Mesodermal cell (in vitro differentiated cells): Measurements from ENCODE around the gene NELFA.

Source experiments
- H3K27ac ChIP-seq: 2 replicates; pipeline ENCODE4 v1.7.0; 2013; ENCODE audit warnings: mild to moderate bottlenecking, low read depth, low read length, moderate library complexity; ENCODE audit not compliant: severe bottlenecking
- H3K36me3 ChIP-seq: 2 replicates; pipeline ENCODE4 v1.7.1; 2013; ENCODE audit warnings: mild to moderate bottlenecking, low read length, moderate library complexity; ENCODE audit not compliant: control insufficient read depth, insufficient read depth
- H3K4me1 ChIP-seq: one replicate; pipeline ENCODE4 v1.7.1; 2013; ENCODE audit warnings: mild to moderate bottlenecking, low read length; ENCODE audit not compliant: insufficient read depth, control insufficient read depth, poor library complexity, severe bottlenecking
- H3K4me3 ChIP-seq: 2 replicates; pipeline ENCODE4 v1.7.0; 2013; ENCODE audit warnings: low read length, control low read depth, mild to moderate bottlenecking; ENCODE audit not compliant: insufficient read depth, poor library complexity, severe bottlenecking; ENCODE audit errors: extremely low read depth
- H3K9me3 ChIP-seq: 2 replicates; pipeline ENCODE4 v1.7.1; 2013; ENCODE audit warnings: mild to moderate bottlenecking, low read length, moderate library complexity; ENCODE audit not compliant: control insufficient read depth
- WGBS, 2 experiments: methylation state at CpG; one replicate each; pipeline ENCODE4 v1.1.5; 2013; ENCODE audit warnings: missing lambda C conversion rate in 2 of 2; ENCODE audit not compliant: insufficient coverage in 2 of 2; 5-methylcytosine and 5-hydroxymethylcytosine counted together

Gene NELFA

GRCh38 chr4:1961038-1961437, 47.7 kb downstream of the NELFA start:
- Histone ChIP-seq H3K36me3 (peaks cover 100% of the 10 kb centered on the region), H3K4me3 (no peak overlapping the region), H3K9me3 (no peaks in the 10 kb centered on the region), H3K27ac (no peak overlapping the region), H3K4me1 (no peaks in the 10 kb centered on the region)
- WGBS, 2 experiments: 96 to 99% methylated on average over 13 to 14 of the region's 15 CpGs

- 100% methylated on average over 2 of the region's 7 CpGs; no CpG with 5 or more reads in 1 of the 2 experiments for WGBS, 2 experiments
- peaks cover 100% of the 10 kb centered on the region for H3K36me3 ChIP-seq
- no peaks in the 10 kb centered on the region for H3K4me1 ChIP-seq
- H3K9me3 ChIP-seq: no peaks in the 10 kb centered on the region
- no peak overlapping the region for H3K27ac ChIP-seq
- H3K4me3 ChIP-seq: no peak overlapping the region
Observed at GRCh38 chr4:1960170-1960825, 48.5 kb downstream of the NELFA start.

GRCh38 chr4:1959104-1959384, 49.7 kb downstream of the NELFA start:
- H3K4me3 ChIP-seq: no peak overlapping the region
- peaks cover 100% of the 10 kb centered on the region for H3K36me3 ChIP-seq
- no peaks in the 10 kb centered on the region for H3K4me1 ChIP-seq
- no peaks in the 10 kb centered on the region for H3K9me3 ChIP-seq
- WGBS, 2 experiments: 100% methylated on average over 5 of the region's 5 CpGs; no CpG with 5 or more reads in 1 of the 2 experiments
- no peak overlapping the region for H3K27ac ChIP-seq

- Histone ChIP-seq H3K27ac (no peak overlapping the region), H3K4me1 (no peaks in the 10 kb centered on the region), H3K9me3 (no peaks in the 10 kb centered on the region), H3K36me3 (peaks cover 95% of the 10 kb centered on the region), H3K4me3 (no peak overlapping the region)
- WGBS, 2 experiments: 95 to 98% methylated on average over 7 to 8 of the region's 15 CpGs
Observed at GRCh38 chr4:1958276-1959103, 50.3 kb downstream of the NELFA start.

DNA sequence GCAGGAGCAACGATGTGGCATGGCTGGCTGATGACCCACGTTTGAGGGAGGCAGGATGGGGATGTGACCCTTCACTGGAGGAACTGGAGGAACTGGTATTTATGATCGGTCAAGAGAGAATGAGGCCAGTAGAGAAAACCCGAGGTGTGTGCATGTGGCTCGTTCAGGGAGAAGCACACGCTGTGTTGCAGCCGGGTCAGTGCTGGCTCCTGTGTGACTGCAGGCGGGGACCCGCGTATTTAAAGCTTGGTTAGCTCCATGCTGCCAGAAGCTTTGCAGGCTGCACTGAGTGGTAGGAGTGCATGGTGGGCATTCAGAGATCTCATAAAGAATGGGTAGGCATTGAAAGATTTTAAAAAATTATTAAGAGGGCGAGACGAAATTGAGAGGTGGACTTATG, 52.1 kb downstream of the NELFA start:
- 95 to 98% methylated on average over 12 of the region's 12 CpGs for WGBS, 2 experiments
- Histone ChIP-seq H3K27ac (no peak overlapping the region), H3K4me1 (no peaks in the 10 kb centered on the region), H3K36me3 (peaks cover 90% of the 10 kb centered on the region), H3K4me3 (no peak overlapping the region), H3K9me3 (no peaks in the 10 kb centered on the region)

DNA sequence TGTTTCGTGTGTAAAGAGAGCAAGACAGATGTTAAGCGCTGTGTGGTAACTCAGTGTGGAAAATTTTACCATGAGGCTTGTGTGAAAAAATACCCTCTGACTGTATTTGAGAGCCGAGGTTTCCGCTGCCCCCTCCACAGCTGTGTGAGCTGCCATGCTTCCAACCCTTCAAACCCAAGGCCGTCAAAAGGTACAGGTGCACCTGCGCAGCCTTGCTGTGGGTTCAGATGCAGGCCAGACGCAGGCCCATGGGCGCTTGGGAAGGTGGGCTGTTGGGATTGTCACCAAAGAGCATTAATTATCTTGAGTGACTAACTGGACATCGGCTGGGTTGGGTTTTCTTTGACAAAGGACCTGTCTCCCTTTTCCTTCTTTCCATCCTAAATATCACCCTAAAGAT, 55.4 kb downstream of the NELFA start:
- Histone ChIP-seq H3K4me1 (no peaks in the 10 kb centered on the region), H3K9me3 (no peaks in the 10 kb centered on the region), H3K4me3 (no peak overlapping the region), H3K27ac (no peak overlapping the region), H3K36me3 (peaks cover 81% of the 10 kb centered on the region)
- 96 to 97% methylated on average over 7 of the region's 9 CpGs for WGBS, 2 experiments

- Histone ChIP-seq H3K27ac (no peak overlapping the region), H3K36me3 (peaks cover 81% of the 10 kb centered on the region), H3K9me3 (no peaks in the 10 kb centered on the region), H3K4me3 (no peak overlapping the region), H3K4me1 (no peaks in the 10 kb centered on the region)
- whole genome bisulfite sequencing, 2 experiments: 96 to 100% methylated on average over 5 of the region's 5 CpGs
Observed at GRCh38 chr4:1952719-1953118, 56.1 kb downstream of the NELFA start.

GRCh38 chr4:1952058-1952700, 56.6 kb downstream of the NELFA start:
- H3K4me3 ChIP-seq: no peak overlapping the region
- H3K27ac ChIP-seq: no peak overlapping the region
- H3K4me1 ChIP-seq: no peaks in the 10 kb centered on the region
- 94 to 98% methylated on average over 19 of the region's 20 CpGs for WGBS, 2 experiments
- H3K9me3 ChIP-seq: no peaks in the 10 kb centered on the region
- H3K36me3 ChIP-seq: peaks cover 78% of the 10 kb centered on the region

DNA sequence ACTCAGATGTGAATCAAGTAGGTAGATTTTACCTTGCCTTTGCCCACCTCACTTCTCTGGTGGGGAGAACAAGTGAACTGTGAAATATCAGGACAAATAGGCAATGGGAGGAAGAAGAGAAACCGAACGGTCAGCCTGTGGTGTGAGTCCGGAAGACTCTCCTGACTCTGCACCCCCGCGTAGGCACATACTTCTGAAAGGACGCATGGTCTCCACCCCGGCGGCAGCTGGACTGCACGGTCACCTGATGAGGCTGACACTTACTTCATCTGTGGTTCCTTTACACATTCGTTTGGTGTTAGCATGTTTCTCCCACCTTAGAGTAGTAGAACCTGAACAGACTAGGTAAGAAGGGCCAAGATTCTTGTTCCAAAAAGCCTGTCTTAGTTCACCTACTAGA, 58.4 kb downstream of the NELFA start:
- H3K4me1 ChIP-seq: no peaks in the 10 kb centered on the region
- no peak overlapping the region for H3K4me3 ChIP-seq
- no peak overlapping the region for H3K27ac ChIP-seq
- peaks cover 78% of the 10 kb centered on the region for H3K36me3 ChIP-seq
- WGBS, 2 experiments: 95 to 96% methylated on average over 5 to 10 of the region's 10 CpGs
- no peaks in the 10 kb centered on the region for H3K9me3 ChIP-seq

DNA sequence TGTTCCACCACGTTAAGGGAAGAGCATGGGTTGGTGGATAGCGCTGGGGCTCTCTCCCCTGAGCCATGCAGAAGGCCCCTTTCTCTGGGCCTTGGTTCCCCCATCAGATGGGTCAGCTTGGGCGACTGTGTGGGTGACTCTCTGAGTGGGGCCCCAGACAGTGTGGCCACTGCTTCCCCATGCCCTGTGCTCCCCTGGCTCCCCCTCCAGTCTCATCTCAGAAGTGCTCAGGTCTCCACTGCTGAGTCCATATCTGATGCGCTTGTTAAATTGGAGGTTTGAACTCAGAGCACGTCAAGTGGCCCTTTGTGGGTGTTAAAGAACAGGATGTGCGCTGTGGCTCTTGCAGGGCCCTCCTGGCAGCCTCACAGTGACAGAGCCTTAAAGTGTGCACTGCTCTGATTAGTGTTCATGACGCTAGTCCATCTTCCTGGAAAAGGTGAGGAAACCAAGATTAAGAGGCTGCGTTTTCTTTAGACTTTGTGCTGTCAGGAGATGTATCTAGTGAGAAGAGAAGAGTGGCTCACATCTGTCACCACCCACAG, 59.8 kb downstream of the NELFA start:
- Histone ChIP-seq H3K4me3 (no peak overlapping the region), H3K27ac (no peak overlapping the region), H3K36me3 (peaks cover 76% of the 10 kb centered on the region), H3K4me1 (no peaks in the 10 kb centered on the region), H3K9me3 (no peaks in the 10 kb centered on the region)
- WGBS, 2 experiments: 93% methylated on average over 6 to 7 of the region's 8 CpGs
